Measurements from ENCODE around the gene RFTN1.

RFTN1 gene

GRCh38 chr3:16506884-16507577 is 6.5 kb downstream of the RFTN1 start:
- H3K4me3 ChIP-seq (ENCODE audit: low read length): no peak overlapping the region; the same call in 1 of the 2 replicates
- TF ChIP-seq ZNF274 (IDR thresholded peaks at IDR 0.05; ENCODE audit: low read depth, low read length): no peak

- H3K4me3 ChIP-seq (ENCODE audit: low read length): no peak overlapping the region
- no peak for TF ChIP-seq ZNF274 (IDR thresholded peaks at IDR 0.05; ENCODE audit: low read depth, low read length)
Measured at GRCh38 chr3:16506451-16506850, 7.0 kb downstream of the RFTN1 start.

DNA sequence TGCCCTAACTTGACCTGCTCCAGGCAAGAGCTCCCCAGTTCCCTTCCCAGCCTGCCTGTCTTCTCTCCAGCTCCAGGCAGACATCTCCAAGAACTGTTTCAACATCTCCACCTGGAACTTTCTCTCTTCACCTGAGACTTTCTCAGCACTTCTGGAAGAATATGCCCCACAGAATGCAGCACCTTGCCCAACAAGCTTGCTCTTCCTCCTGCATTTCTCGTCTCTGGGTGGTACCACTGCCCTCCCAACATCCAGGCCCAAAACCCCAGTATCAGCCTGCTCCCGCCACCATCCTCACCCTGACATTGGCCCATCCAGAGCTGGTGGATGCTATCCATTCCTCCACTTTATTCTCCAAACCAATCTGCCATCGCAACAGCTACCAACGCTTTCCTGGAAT is 8.8 kb downstream of the RFTN1 start:
- no peak for TF ChIP-seq ZNF274 (IDR thresholded peaks at IDR 0.05; ENCODE audit: low read depth, low read length)
- no peak overlapping the region; the same call in 1 of the 2 replicates for H3K4me3 ChIP-seq (ENCODE audit: low read length)

DNA sequence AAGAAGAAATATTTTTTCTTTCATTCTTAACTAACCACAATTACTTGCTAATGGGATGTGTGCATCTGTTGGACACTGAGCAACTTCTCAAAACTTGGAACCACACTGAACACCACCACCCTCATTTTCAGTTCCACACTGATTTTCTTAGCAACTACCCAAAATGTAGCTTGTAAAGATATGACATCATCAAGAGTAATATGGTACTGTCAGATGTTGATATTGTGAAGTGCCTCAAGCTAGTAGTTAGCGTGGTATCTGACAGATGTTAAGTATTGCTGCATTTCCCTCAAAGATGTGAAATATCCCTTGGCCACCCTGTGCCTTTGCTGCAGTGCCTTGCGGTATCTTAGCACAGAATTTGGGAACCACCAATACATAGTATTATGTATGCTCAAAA is 9.3 kb downstream of the RFTN1 start:
- H3K4me3 ChIP-seq (ENCODE audit: low read length): no peak overlapping the region; the same call in 1 of the 2 replicates
- TF ChIP-seq ZNF274 (IDR thresholded peaks at IDR 0.05; ENCODE audit: low read depth, low read length): no peak

DNA sequence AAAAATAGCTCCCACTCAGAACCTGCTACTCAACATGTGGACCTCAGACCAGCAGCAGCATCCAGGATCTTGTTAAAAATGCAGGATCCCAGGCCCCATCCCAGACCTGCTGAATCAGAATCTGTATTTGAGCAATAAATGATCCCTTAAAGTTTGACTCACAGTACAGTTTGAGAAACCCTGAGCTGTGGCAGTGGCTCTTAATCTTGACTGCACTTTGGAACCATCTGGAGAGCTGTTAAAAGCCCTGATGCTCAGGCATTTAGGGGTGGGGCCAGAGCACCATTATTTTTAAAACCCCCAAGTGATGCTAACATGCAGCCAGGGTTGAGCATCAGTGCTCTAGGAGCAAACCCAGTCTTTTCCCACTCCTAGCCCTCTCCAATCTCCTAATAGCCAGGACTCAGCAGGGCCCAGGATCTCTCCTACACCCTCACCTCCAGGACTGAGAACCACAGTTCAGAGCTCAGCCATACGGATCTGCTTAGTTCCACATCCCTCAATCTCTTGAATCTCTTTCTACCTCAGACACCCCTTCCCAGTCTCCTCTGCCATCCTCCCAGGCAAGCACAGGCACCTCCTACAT is 10.2 kb downstream of the RFTN1 start:
- no peak overlapping the region for H3K4me3 ChIP-seq (ENCODE audit: low read length)
- no peak for TF ChIP-seq ZNF274 (IDR thresholded peaks at IDR 0.05; ENCODE audit: low read depth, low read length)

DNA sequence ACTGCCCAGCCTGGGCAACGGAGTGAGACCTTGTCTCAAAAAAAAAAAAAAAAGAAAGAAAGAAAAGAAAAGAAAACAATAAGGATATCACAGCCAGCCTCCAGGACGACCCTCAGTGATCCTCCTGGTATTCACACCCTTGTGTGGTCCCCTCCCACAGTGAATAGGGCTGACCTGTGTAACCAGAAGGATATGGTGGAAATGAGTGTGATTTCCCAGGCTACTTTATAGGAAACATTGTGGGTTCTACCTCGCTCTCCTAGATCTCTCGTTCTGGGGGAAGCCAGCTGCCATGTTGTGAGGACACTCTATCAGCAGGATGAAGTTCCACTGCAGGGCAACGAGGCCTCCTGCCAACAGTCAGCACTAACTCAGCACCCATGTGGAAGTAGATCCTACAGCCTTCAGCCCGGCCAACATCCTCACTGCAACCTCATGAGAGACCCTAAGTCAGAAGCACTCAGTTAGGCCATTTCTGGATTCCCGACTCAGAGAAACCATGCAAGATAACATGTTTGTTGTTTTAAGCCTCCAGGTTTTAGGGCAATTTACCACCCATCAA is 11.1 kb downstream of the RFTN1 start:
- H3K4me3 ChIP-seq (ENCODE audit: low read length): no peak overlapping the region
- TF ChIP-seq ZNF274 (IDR thresholded peaks at IDR 0.05; ENCODE audit: low read depth, low read length): no peak

GRCh38 chr3:16501376-16501775 is 12.1 kb downstream of the RFTN1 start:
- no peak overlapping the region for H3K4me3 ChIP-seq (ENCODE audit: low read length)
- TF ChIP-seq ZNF274 (IDR thresholded peaks at IDR 0.05; ENCODE audit: low read depth, low read length): no peak

- TF ChIP-seq ZNF274 (IDR thresholded peaks at IDR 0.05; ENCODE audit: low read depth, low read length): no peak
- no peak overlapping the region for H3K4me3 ChIP-seq (ENCODE audit: low read length)
Measured at GRCh38 chr3:16500911-16501310, 12.6 kb downstream of the RFTN1 start.

- TF ChIP-seq ZNF274 (IDR thresholded peaks at IDR 0.05; ENCODE audit: low read depth, low read length): no peak
- H3K4me3 ChIP-seq (ENCODE audit: low read length): no peak overlapping the region
Measured at GRCh38 chr3:16500093-16500492, 13.4 kb downstream of the RFTN1 start.

DNA sequence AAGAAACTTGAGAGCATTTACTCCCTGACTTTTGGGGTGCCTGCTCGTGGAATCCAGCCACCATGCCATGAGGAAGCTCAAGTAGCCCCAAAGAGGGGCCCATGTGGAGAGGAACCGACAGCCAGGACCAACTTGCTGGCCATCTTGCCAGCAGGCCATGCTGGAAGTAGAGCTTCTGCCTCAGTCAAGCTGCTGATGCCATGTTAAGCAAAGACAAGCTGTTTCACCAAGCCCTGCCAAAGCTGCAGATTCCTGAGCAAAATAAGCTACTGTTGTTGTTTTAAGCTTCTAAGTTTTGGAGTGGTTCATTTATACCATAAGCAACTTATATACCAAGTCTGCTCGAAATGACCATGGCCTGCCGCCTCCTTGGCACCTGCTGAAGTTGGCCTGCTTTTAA is 14.1 kb downstream of the RFTN1 start:
- no peak for TF ChIP-seq ZNF274 (IDR thresholded peaks at IDR 0.05; ENCODE audit: low read depth, low read length)
- no peak overlapping the region for H3K4me3 ChIP-seq (ENCODE audit: low read length)

- TF ChIP-seq ZNF274 (IDR thresholded peaks at IDR 0.05; ENCODE audit: low read depth, low read length): no peak
- no peak overlapping the region for H3K4me3 ChIP-seq (ENCODE audit: low read length)
Measured at GRCh38 chr3:16498130-16498890, 15.2 kb downstream of the RFTN1 start.

DNA sequence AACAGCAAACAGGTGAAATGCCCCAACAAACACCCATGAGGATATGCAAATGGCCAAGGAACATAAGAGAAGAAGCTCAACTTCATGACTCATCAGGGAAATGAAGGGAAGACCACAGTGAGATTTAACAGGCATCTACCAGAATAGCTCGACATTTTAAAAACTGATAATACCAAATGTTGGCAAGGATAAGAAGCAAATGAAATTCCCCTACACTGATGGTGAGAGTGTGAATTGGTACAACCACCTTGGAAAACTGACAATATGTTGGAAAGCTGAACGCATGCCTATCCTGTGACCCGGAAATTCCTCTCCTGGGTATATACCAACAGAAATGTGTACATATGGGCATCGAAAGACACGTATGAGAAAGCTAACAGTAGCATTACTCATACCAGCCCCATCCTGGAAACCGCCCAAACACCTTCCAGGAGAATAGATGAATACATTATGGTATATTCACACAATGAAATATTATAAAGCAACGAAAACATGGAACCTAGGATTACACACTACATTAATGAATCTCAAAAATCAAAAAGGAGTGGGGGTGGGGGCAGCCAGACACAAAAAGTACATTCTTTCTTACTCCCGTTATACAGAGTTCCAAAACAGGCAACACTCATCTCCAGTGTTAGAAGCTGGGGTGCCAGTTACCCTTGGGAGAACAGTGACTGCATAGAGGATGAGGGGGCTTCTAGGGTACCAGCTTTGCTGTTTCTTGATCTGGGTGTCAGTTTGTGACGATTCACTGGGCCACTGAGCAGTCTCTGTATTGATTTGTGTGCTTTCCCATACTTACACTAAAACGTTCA is 16.9 kb downstream of the RFTN1 start:
- no peak for TF ChIP-seq ZNF274 (IDR thresholded peaks at IDR 0.05; ENCODE audit: low read depth, low read length)
- no peak overlapping the region for H3K4me3 ChIP-seq (ENCODE audit: low read length)

- no peak for TF ChIP-seq ZNF274 (IDR thresholded peaks at IDR 0.05; ENCODE audit: low read depth, low read length)
- H3K4me3 ChIP-seq (ENCODE audit: low read length): no peak overlapping the region; the same call in 1 of the 2 replicates
Measured at GRCh38 chr3:16496008-16496407, 17.5 kb downstream of the RFTN1 start.

All from GM08714 (cell line).